Caco-2 (cell line): ENCODE data around the gene GLI3. TPM values are rescaled to one million over a fixed set of nuclear protein-coding genes. Genes with fewer than 3 reads are reported as not detected.

Source experiments
- BruUV-seq: library from RNA; stranded (reverse); fragments of 400-500 nt; replicated peaks from 2 replicates; lab custom pipeline; 2021; lab: Mats Ljungman, UMichigan
- CTCF ChIA-PET: fragments of 300-600 bp; sonication (Branson Sonifier 250); formaldehyde crosslinking; loops from one replicate; lab custom pipeline; 2022; ENCODE audit warnings: antibody characterized with exemption; lab: Charles Lee
- POLR2A ChIA-PET: fragments of 300-600 bp; sonication (Branson Sonifier 250); formaldehyde crosslinking; loops from one replicate; lab custom pipeline; 2022; ENCODE audit warnings: antibody characterized with exemption; lab: Charles Lee
- DNase-seq, 2 experiments: peaks; one replicate each; pipeline versions ENCODE4 v3.0.0 to v3.0.0-alpha.2; 2020 to 2022
- H3K27me3 ChIP-seq: replicated peaks from 2 replicates; pipeline ENCODE4 v1.6.0; 2011; ENCODE audit warnings: low read length; ENCODE audit not compliant: control insufficient read depth, insufficient read depth
- H3K36me3 ChIP-seq: 2 replicates; pipeline ENCODE4 v1.5.1; 2011; ENCODE audit warnings: low read length; ENCODE audit not compliant: control insufficient read depth, insufficient read depth
- H3K4me1 ChIP-seq: fragments of 250-450 bp; sonication (Bioruptor Pico); 2 replicates; pipeline ENCODE4 v1.5.1; 2020; ENCODE audit warnings: mild to moderate bottlenecking
- H3K4me3 ChIP-seq: 2 replicates; pipeline ENCODE4 v1.5.1; 2011; ENCODE audit warnings: low read depth, mild to moderate bottlenecking, control low read depth, low read length
- H3K9me3 ChIP-seq: fragments of 250-450 bp; sonication (Bioruptor Pico); 2 replicates; pipeline ENCODE4 v1.5.1; 2020; ENCODE audit warnings: mild to moderate bottlenecking, moderate library complexity
- H3K27ac Mint-ChIP-seq: one replicate; pipeline ENCODE4 v1.8.0; 2022; ENCODE audit warnings: mixed read lengths; ENCODE audit not compliant: unreplicated experiment
- H3K27me3 Mint-ChIP-seq: one replicate; pipeline ENCODE4 v1.8.0; 2022; ENCODE audit warnings: mixed read lengths; ENCODE audit not compliant: insufficient read depth, unreplicated experiment
- H3K36me3 Mint-ChIP-seq: one replicate; pipeline ENCODE4 v1.8.0; 2022; ENCODE audit warnings: mild to moderate bottlenecking, mixed read lengths; ENCODE audit not compliant: insufficient read depth, unreplicated experiment
- H3K4me1 Mint-ChIP-seq: one replicate; pipeline ENCODE4 v1.8.0; 2022; ENCODE audit warnings: low read depth, mixed read lengths; ENCODE audit not compliant: unreplicated experiment
- H3K4me3 Mint-ChIP-seq: one replicate; pipeline ENCODE4 v1.8.0; 2022; ENCODE audit warnings: mild to moderate bottlenecking, moderate library complexity, mixed read lengths; ENCODE audit not compliant: unreplicated experiment
- H3K9me3 Mint-ChIP-seq: one replicate; pipeline ENCODE4 v1.8.0; 2022; ENCODE audit warnings: mixed read lengths; ENCODE audit not compliant: unreplicated experiment
- intact Hi-C: fragments of 100-400 bp; cut with micrococcal nuclease; formaldehyde crosslinking; loops from one replicate; pipeline ENCODE4 v1.10.0; 2022; ENCODE audit not compliant: unreplicated experiment
- total RNA-seq: library from RNA; stranded (reverse); gene quantifications from 2 replicates; pipeline ENCODE4 v1.2.3, GENCODE V29; 2022
- TF ChIP-seq, protein P1 (sequence below), 2 experiments: fragments of 200-600 bp in 1 of 2; IDR thresholded peaks; 1 replicate in 1 of 2; 2 replicates in 1 of 2; pipeline versions ENCODE4 v1.5.1 to v1.8.0; 2011 to 2022; ENCODE audit warnings: antibody characterized with exemption in 1 of 2, control low read depth in 1 of 2, inconsistent platforms in 1 of 2, low read depth in 1 of 2, low read length in 1 of 2, mild to moderate bottlenecking in 1 of 2, moderate library complexity in 1 of 2; ENCODE audit not compliant: insufficient read depth in 1 of 2, severe bottlenecking in 1 of 2, unreplicated experiment in 1 of 2

Gene GLI3
- total RNA-seq, 1 experiment from 2014 or later: 1.00 TPM

DNA sequence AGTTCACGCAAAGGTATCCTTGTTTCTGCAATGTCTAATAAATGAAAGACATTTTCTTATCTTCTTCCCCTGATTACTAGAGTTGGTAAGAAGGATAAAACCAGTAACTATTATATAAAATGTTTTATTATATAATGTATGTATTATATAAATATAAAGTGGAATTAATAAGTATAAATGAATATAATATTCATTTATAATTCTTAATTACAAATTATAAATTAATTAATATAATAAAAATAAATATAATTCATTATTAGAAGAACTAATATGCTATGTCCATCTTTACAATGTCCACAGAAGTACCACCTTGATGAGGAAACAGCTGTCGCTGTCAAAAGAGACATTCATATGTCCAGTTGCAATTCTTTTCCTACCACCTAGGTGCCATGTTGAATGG is 177.7 kb downstream of the GLI3 start:
- intact Hi-C loops: no loop called here
- no peak overlapping the region for H3K27ac Mint-ChIP-seq
- TF ChIP-seq, protein P1, sequence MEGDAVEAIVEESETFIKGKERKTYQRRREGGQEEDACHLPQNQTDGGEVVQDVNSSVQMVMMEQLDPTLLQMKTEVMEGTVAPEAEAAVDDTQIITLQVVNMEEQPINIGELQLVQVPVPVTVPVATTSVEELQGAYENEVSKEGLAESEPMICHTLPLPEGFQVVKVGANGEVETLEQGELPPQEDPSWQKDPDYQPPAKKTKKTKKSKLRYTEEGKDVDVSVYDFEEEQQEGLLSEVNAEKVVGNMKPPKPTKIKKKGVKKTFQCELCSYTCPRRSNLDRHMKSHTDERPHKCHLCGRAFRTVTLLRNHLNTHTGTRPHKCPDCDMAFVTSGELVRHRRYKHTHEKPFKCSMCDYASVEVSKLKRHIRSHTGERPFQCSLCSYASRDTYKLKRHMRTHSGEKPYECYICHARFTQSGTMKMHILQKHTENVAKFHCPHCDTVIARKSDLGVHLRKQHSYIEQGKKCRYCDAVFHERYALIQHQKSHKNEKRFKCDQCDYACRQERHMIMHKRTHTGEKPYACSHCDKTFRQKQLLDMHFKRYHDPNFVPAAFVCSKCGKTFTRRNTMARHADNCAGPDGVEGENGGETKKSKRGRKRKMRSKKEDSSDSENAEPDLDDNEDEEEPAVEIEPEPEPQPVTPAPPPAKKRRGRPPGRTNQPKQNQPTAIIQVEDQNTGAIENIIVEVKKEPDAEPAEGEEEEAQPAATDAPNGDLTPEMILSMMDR (IDR thresholded peaks at IDR 0.05; ENCODE audit: insufficient read depth in 1 of 2, low read depth in 1 of 2, low read length in 1 of 2, severe bottlenecking in 1 of 2, unreplicated experiment in 1 of 2): no peak
- no peak for DNase-seq
- H3K4me3 Mint-ChIP-seq: no peak overlapping the region
- H3K36me3 Mint-ChIP-seq: no peaks in the 10 kb centered on the region
- no peaks in the 10 kb centered on the region for H3K27me3 ChIP-seq
- peaks cover 8% of the 10 kb centered on the region for H3K27me3 Mint-ChIP-seq
- BruUV-seq: no TSS peak
- ChIA-PET POLR2A (no interaction called here), CTCF (interaction anchor here (0.5 kb wide), 1 partner anchor 116 kb away, joined by 3 read pairs; no protein-coding TSS in a partner anchor)
- no peak overlapping the region for H3K4me3 ChIP-seq
- no peaks in the 10 kb centered on the region for H3K36me3 ChIP-seq
- H3K4me1 ChIP-seq: no peaks in the 10 kb centered on the region
- H3K9me3 ChIP-seq: peaks cover under 1% of the 10 kb centered on the region; the same call in 1 of the 2 replicates
- H3K9me3 Mint-ChIP-seq: no peaks in the 10 kb centered on the region
- H3K4me1 Mint-ChIP-seq: no peaks in the 10 kb centered on the region

DNA sequence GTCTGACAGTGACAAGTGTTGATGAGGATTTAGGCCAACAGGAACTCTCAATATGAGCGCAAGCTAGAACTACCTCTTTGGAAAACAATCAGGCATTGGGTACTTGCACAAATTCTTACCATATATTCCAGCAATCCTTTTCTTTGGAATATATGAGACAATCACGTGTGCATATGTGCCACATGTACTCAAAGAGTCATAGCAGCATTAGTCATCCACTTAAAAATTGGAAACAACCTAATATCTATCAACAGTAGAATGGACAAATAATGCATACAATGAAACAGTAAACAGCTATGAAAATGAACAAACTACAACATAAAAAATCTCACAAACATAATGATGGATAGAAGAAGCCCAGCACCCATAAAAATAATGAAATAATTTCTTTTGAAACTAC is 179.7 kb downstream of the GLI3 start:
- Histone ChIP-seq H3K9me3 (peaks cover 4% of the 10 kb centered on the region; the same call in 1 of the 2 replicates), H3K36me3 (no peaks in the 10 kb centered on the region), H3K4me3 (no peak overlapping the region), H3K4me1 (no peaks in the 10 kb centered on the region), H3K27me3 (no peaks in the 10 kb centered on the region)
- POLR2A ChIA-PET: no interaction called here
- Mint-ChIP-seq H3K27ac (no peak overlapping the region), H3K36me3 (no peaks in the 10 kb centered on the region), H3K9me3 (no peaks in the 10 kb centered on the region), H3K27me3 (peaks cover 8% of the 10 kb centered on the region), H3K4me1 (no peaks in the 10 kb centered on the region), H3K4me3 (no peak overlapping the region)
- intact Hi-C loops: no loop called here
- BruUV-seq: no TSS peak
- DNase-seq: no peak
- CTCF ChIA-PET: no interaction called here
- TF ChIP-seq, protein P1 (IDR thresholded peaks at IDR 0.05; ENCODE audit: insufficient read depth in 1 of 2, low read depth in 1 of 2, low read length in 1 of 2, severe bottlenecking in 1 of 2, unreplicated experiment in 1 of 2): no peak

DNA sequence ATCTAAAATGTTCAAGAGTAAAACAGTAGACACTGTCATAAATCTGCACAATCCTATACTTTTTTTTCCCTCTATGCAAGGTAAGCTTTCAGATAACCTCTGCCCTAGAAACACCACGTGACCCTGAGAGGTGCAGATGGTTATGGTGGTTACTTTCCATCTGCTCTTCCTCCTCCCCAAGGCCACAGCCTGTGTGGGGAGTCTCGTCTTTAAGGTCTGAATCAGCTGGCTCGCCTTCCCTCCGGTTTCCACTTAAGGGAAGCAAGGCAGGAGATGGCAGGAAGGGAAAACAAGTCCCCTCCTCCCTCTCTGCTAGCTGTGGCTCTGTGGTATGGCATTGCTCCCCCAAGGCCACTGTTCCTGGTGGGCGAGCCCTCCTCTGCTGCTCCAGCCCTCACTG is 181.8 kb downstream of the GLI3 start:
- intact Hi-C loops: no loop called here
- CTCF ChIA-PET: no interaction called here
- no peak for DNase-seq
- no peaks in the 10 kb centered on the region for H3K4me1 Mint-ChIP-seq
- H3K27me3 Mint-ChIP-seq: peaks cover 12% of the 10 kb centered on the region
- H3K4me3 Mint-ChIP-seq: no peak overlapping the region
- no peaks in the 10 kb centered on the region for H3K36me3 Mint-ChIP-seq
- TF ChIP-seq, protein P1 (IDR thresholded peaks at IDR 0.05; ENCODE audit: insufficient read depth in 1 of 2, low read depth in 1 of 2, low read length in 1 of 2, severe bottlenecking in 1 of 2, unreplicated experiment in 1 of 2): no peak
- Histone ChIP-seq H3K27me3 (no peaks in the 10 kb centered on the region), H3K4me3 (no peak overlapping the region), H3K36me3 (no peaks in the 10 kb centered on the region), H3K4me1 (no peaks in the 10 kb centered on the region), H3K9me3 (peaks cover 4% of the 10 kb centered on the region; the same call in 1 of the 2 replicates)
- no peaks in the 10 kb centered on the region for H3K9me3 Mint-ChIP-seq
- BruUV-seq: no TSS peak
- POLR2A ChIA-PET: no interaction called here
- no peak overlapping the region for H3K27ac Mint-ChIP-seq
